ENCODE results near the gene ERG28.
"Not testable (repeated sequence)": the region's sequence is repeated elsewhere in the genome, so short reads cannot be mapped to it uniquely, and the experiment has no call there.

ERG28 gene

DNA sequence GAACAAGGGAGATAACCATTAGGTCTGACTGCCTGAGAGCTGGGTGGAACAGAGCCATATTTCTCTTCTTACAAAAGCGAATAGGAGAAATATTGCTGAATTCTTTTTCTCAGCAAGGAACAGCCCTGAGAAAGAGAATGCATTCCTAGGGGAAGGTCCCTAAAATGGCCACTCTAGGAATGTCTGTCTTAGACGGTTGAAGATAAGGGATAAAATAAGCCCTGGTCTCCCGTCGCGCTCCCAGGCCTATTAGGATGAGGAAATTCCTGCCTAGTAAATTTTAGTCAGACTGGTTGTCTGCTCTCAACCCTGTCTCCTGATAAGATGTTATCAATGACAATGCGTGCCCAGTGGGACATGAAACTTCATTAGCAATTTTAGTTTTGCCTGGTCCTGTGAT lies 34.3 kb upstream of the ERG28 start:
- not testable (repeated sequence) for H3K9ac ChIP-seq (ENCODE audit: low read length); H3K4me3 ChIP-seq (ENCODE audit: low read depth, low read length); H3K4me1 ChIP-seq (ENCODE audit: control insufficient read depth, insufficient read depth, low read length); H3K27me3 ChIP-seq (ENCODE audit: control insufficient read depth, insufficient read depth, low read length); H3K27ac ChIP-seq (ENCODE audit: low read depth, low read length)
- Histone ChIP-seq H3K9me3 (ENCODE audit: control insufficient read depth, insufficient read depth, low read depth, low read length) (peaks cover 11% of the 10 kb centered on the region), H3K36me3 (ENCODE audit: control insufficient read depth, insufficient read depth, low read length) (peaks cover 63% of the 10 kb centered on the region)

DNA sequence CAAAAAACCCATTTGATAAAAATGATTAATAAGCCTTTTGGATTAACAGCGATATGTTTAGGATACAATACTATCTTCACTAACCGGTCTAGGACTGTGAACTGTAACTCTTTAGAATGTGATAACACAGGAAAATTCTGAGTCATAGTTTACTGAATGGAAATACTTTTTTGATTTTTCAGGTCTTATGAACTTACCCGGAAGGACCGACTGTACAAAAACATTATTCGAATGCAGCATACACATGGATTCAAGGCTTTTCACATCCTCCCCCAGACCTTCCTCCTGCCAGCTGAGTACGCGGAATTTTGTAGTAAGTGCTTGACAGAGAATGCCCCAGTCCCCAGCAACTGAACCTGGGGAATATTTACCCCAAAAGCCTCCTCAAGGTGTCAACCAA lies 29.3 kb upstream of the ERG28 start:
- Histone ChIP-seq H3K4me1 (ENCODE audit: control insufficient read depth, insufficient read depth, low read length) (no peaks in the 10 kb centered on the region), H3K4me3 (ENCODE audit: low read depth, low read length) (no peak overlapping the region), H3K9me3 (ENCODE audit: control insufficient read depth, insufficient read depth, low read depth, low read length) (peaks cover 8% of the 10 kb centered on the region), H3K27ac (ENCODE audit: low read depth, low read length) (no peak overlapping the region), H3K36me3 (ENCODE audit: control insufficient read depth, insufficient read depth, low read length) (peaks cover 52% of the 10 kb centered on the region), H3K9ac (ENCODE audit: low read length) (no peak overlapping the region), H3K27me3 (ENCODE audit: control insufficient read depth, insufficient read depth, low read length) (no peaks in the 10 kb centered on the region)

DNA sequence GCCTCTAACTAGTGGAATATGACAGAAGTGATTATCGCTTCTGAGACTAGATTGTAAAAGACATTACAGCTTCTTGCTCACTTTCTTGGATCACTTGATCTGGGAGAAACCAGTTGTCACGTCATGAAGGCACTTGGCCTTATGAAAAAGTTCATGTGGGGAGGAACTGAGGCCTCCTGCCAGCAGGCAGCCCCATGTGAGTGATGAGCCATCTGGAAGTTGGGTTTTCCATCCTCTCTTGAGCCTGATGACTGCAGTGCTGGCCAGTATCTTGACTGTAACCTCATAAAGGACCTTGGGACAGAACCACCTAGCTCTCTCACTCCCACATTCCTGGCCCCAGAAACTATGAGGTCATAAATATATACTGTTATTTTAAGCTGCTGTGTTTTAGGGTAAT lies 28.3 kb upstream of the ERG28 start:
- Histone ChIP-seq H3K27ac (ENCODE audit: low read depth, low read length) (no peak overlapping the region), H3K9ac (ENCODE audit: low read length) (no peak overlapping the region), H3K27me3 (ENCODE audit: control insufficient read depth, insufficient read depth, low read length) (no peaks in the 10 kb centered on the region), H3K4me1 (ENCODE audit: control insufficient read depth, insufficient read depth, low read length) (no peaks in the 10 kb centered on the region), H3K9me3 (ENCODE audit: control insufficient read depth, insufficient read depth, low read depth, low read length) (peaks cover 2% of the 10 kb centered on the region; the same call in 1 of the 2 replicates), H3K4me3 (ENCODE audit: low read depth, low read length) (no peak overlapping the region), H3K36me3 (ENCODE audit: control insufficient read depth, insufficient read depth, low read length) (peaks cover 49% of the 10 kb centered on the region)

DNA sequence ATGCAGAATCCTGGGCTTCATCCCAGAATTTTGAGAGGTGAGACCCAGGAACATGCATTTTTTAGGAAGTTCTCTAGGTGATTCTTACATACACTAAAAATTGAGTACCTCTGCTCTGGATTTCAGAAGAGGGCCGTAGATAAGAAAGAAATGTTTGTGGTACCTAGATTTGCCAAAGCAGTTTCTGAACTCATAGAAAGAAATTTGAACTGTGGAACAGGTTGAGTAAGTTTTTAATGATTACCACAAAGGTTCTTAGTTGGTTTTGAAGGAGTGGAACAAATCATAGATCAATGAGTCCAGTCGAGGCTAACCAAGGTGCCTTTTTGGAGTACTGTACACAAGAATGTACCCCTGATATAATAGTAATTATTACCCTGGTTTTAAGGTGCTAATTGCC lies 25.2 kb upstream of the ERG28 start:
- no peak overlapping the region for H3K27ac ChIP-seq (ENCODE audit: low read depth, low read length)
- no peak overlapping the region for H3K9ac ChIP-seq (ENCODE audit: low read length)
- peaks cover 43% of the 10 kb centered on the region for H3K36me3 ChIP-seq (ENCODE audit: control insufficient read depth, insufficient read depth, low read length)
- H3K4me3 ChIP-seq (ENCODE audit: low read depth, low read length): no peak overlapping the region
- no peaks in the 10 kb centered on the region for H3K9me3 ChIP-seq (ENCODE audit: control insufficient read depth, insufficient read depth, low read depth, low read length)
- no peaks in the 10 kb centered on the region for H3K27me3 ChIP-seq (ENCODE audit: control insufficient read depth, insufficient read depth, low read length)
- no peaks in the 10 kb centered on the region for H3K4me1 ChIP-seq (ENCODE audit: control insufficient read depth, insufficient read depth, low read length)

DNA sequence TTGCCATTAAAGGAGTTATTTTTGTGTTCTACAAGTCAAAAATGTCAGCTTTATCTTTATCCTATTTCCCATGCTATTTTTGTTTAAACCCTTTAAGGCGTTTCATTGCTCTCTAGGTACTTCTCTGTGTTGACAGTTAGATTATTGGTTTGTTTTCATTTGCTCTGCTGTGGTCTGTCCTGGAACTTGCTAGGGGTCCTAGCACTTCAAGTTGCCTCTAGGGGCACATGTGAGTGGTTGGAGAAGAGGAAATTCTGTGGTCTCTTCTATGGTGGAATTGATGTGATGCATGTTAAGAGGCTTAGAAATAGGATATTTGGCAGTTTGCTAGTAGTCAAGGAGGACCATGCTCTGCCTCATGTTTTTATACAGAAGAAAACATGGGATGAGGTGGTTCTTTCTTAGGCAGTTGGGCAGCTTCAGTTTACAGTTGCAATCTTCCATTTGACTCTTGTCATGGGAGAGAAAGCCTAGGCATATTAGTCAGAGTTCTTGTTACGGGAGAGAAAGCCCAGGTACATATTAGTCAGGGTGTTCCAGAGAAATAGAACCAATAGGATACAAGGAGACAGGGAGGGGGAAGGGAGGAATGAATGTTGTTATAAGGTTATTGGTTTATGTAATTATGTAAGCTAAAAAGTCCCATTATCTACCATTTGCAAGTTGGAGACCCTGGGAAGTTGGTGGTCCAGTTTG lies 14.7 kb upstream of the ERG28 start:
- H3K4me3 ChIP-seq (ENCODE audit: low read depth, low read length): no peak overlapping the region
- H3K27ac ChIP-seq (ENCODE audit: low read depth, low read length): no peak overlapping the region
- peaks cover 6% of the 10 kb centered on the region for H3K36me3 ChIP-seq (ENCODE audit: control insufficient read depth, insufficient read depth, low read length)

DNA sequence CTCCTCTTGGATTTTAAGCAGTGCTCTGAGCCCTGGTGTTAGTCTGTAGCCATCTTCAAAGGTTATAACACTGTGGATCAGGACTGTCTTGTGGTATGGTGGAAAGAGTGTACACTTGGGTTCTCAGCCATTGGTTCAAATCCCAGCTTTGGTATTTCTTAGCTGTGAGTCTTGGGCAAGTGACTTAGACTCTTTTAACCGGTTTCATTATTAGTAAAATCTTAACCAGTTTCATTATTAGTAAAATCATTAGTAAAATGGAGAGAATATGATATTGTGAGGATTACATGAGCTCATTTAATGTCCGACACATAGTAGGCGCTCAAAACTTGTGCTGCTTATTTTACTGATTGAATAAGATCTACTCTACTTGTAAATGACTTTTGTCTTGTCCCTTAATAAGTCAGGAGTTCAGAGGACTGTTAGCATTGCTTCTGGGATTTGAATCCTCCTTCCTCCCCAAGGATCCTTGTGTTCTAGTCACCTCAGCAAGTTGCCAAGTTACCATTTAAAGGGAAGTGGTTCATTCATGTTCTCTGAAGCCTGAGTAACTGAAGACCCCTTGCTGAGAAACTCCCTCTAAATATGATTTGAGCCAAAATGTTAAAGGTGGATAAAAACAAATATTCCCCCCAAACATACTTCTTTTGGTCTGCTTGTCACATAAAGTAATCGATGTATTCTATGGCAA lies 12.8 kb upstream of the ERG28 start:
- Histone ChIP-seq H3K27me3 (ENCODE audit: control insufficient read depth, insufficient read depth, low read length) (no peaks in the 10 kb centered on the region), H3K4me3 (ENCODE audit: low read depth, low read length) (no peak overlapping the region), H3K36me3 (ENCODE audit: control insufficient read depth, insufficient read depth, low read length) (peaks cover 24% of the 10 kb centered on the region), H3K9ac (ENCODE audit: low read length) (no peak overlapping the region), H3K4me1 (ENCODE audit: control insufficient read depth, insufficient read depth, low read length) (no peaks in the 10 kb centered on the region), H3K9me3 (ENCODE audit: control insufficient read depth, insufficient read depth, low read depth, low read length) (no peaks in the 10 kb centered on the region), H3K27ac (ENCODE audit: low read depth, low read length) (no peak overlapping the region)

More for the DNA sequence above, 14.7 kb upstream of the ERG28 start:
- H3K4me1 ChIP-seq (ENCODE audit: control insufficient read depth, insufficient read depth, low read length): no peaks in the 10 kb centered on the region
- H3K27me3 ChIP-seq (ENCODE audit: control insufficient read depth, insufficient read depth, low read length): no peaks in the 10 kb centered on the region
- no peak overlapping the region for H3K9ac ChIP-seq (ENCODE audit: low read length)
- H3K9me3 ChIP-seq (ENCODE audit: control insufficient read depth, insufficient read depth, low read depth, low read length): no peaks in the 10 kb centered on the region

DNA sequence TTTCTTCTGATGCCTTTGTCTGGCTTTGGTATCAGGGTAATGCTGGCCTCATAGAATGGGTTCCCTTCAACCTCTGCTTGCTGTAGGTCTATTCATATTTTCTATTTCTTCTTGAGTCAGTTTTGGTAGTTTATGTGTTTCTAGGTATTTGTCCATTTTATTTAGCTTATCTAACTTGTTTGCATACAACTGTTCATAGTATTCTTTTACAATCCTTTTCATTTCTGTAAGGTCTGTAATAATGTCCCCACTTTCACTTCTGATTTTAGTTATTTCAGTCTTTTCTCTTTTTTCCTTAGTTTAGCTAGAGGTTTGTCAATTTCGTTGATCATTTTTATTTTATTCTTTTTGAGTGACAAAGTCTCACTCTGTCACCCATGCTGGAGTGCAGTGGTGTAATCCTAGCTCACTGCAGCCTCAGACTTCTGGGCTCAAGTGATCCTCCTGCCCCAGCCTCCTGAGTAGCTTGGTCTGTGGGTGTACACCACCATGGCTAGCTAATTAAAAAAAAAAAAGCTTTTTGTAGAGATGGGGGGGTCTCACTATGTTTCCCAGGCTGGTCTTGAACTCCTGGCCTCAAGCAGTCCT lies 12.0 kb upstream of the ERG28 start:
- Histone ChIP-seq H3K9me3 (ENCODE audit: control insufficient read depth, insufficient read depth, low read depth, low read length) (no peaks in the 10 kb centered on the region), H3K9ac (ENCODE audit: low read length) (no peak overlapping the region), H3K4me1 (ENCODE audit: control insufficient read depth, insufficient read depth, low read length) (no peaks in the 10 kb centered on the region), H3K36me3 (ENCODE audit: control insufficient read depth, insufficient read depth, low read length) (peaks cover 22% of the 10 kb centered on the region), H3K4me3 (ENCODE audit: low read depth, low read length) (no peak overlapping the region), H3K27me3 (ENCODE audit: control insufficient read depth, insufficient read depth, low read length) (no peaks in the 10 kb centered on the region), H3K27ac (ENCODE audit: low read depth, low read length) (no peak overlapping the region)

DNA sequence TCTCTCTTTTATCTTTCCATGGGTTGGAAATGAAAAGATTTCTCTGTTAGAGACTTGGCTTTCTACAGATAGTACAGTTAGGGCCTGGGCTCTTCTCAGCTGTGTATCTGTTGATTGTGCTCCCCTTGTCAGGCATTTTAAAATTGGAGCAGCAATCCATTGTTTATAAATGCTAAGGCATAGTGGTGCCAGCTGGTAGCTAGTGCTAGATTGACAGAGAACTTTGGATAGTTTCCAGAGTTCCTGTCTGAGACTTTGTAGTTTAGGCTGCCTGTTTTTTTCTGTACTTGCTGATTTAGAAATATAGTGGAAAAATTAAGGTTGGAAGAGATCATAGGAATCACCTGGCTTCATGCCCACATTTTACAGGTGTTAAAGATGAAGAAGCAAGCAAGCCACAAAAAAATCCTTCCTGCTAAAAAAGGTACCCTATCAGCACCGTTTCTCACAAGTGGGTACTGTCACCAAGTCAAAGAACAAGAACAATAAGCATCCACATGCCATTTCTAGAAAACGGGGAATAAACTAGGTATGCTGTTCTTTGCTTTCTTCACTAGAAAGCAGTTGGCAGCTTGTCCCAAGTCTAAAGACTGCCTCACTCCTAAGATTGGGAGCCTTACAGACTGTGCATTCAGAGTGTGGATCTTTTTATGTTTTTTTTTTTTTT lies 6.6 kb upstream of the ERG28 start:
- H3K4me1 ChIP-seq (ENCODE audit: control insufficient read depth, insufficient read depth, low read length): peaks cover 3% of the 10 kb centered on the region; the same call in 1 of the 2 replicates
- H3K27ac ChIP-seq (ENCODE audit: low read depth, low read length): no peak overlapping the region
- H3K36me3 ChIP-seq (ENCODE audit: control insufficient read depth, insufficient read depth, low read length): peaks cover 34% of the 10 kb centered on the region

DNA sequence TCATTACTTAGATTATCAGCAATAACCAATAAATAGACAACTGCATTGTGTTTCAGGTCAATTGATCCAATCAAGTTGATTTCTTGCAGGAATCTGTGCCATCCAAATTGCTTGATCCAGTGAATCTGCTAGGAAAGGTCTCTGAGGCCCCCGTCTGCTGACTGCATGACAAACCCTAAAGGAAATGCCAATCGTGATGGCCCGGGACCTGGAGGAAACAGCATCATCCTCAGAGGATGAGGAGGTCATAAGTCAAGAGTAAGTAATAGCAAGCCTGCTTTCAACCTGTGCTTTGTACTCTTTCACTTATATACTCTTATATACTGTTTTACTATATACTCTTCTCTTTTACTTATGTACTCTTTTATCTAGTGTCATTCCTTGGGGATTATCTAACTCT lies 2.3 kb upstream of the ERG28 start:
- no peak overlapping the region for H3K27ac ChIP-seq (ENCODE audit: low read depth, low read length)
- peaks cover 6% of the 10 kb centered on the region for H3K4me1 ChIP-seq (ENCODE audit: control insufficient read depth, insufficient read depth, low read length)
- H3K27me3 ChIP-seq (ENCODE audit: control insufficient read depth, insufficient read depth, low read length): no peaks in the 10 kb centered on the region
- H3K9ac ChIP-seq (ENCODE audit: low read length): no peak overlapping the region
- peaks cover 17% of the 10 kb centered on the region for H3K36me3 ChIP-seq (ENCODE audit: control insufficient read depth, insufficient read depth, low read length)
- H3K4me3 ChIP-seq (ENCODE audit: low read depth, low read length): no peak overlapping the region
- H3K9me3 ChIP-seq (ENCODE audit: control insufficient read depth, insufficient read depth, low read depth, low read length): no peaks in the 10 kb centered on the region

More for the DNA sequence above, 6.6 kb upstream of the ERG28 start:
- H3K4me3 ChIP-seq (ENCODE audit: low read depth, low read length): no peak overlapping the region
- no peak overlapping the region for H3K9ac ChIP-seq (ENCODE audit: low read length)
- H3K9me3 ChIP-seq (ENCODE audit: control insufficient read depth, insufficient read depth, low read depth, low read length): no peaks in the 10 kb centered on the region
- no peaks in the 10 kb centered on the region for H3K27me3 ChIP-seq (ENCODE audit: control insufficient read depth, insufficient read depth, low read length)

DNA sequence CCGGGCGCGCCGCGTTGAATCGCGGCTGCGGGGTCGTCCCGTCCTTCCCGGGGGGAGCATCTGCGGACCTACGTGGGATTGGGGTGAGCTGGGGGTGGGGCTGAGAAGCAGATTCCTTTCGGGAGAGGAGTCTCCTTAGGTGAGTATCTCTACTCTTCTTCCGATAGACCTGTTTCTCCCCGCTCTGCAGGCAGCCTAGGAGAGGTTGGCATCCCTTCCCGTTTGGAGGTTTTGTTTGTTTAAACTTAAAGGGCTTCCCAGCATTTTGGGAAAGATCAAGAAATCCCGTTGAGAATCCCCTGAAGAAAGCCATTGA lies 781 bp upstream of the ERG28 start:
- H3K9me3 ChIP-seq (ENCODE audit: control insufficient read depth, insufficient read depth, low read depth, low read length): no peaks in the 10 kb centered on the region
- H3K27me3 ChIP-seq (ENCODE audit: control insufficient read depth, insufficient read depth, low read length): no peaks in the 10 kb centered on the region
- peak overlapping the region; percentile 26; the same call in 1 of the 2 replicates for H3K27ac ChIP-seq (ENCODE audit: low read depth, low read length)
- peak overlapping the region; percentile 88 for H3K4me3 ChIP-seq (ENCODE audit: low read depth, low read length)
- H3K36me3 ChIP-seq (ENCODE audit: control insufficient read depth, insufficient read depth, low read length): peaks cover 28% of the 10 kb centered on the region
- peaks cover 6% of the 10 kb centered on the region for H3K4me1 ChIP-seq (ENCODE audit: control insufficient read depth, insufficient read depth, low read length)
- H3K9ac ChIP-seq (ENCODE audit: low read length): peak overlapping the region; percentile 59

DNA sequence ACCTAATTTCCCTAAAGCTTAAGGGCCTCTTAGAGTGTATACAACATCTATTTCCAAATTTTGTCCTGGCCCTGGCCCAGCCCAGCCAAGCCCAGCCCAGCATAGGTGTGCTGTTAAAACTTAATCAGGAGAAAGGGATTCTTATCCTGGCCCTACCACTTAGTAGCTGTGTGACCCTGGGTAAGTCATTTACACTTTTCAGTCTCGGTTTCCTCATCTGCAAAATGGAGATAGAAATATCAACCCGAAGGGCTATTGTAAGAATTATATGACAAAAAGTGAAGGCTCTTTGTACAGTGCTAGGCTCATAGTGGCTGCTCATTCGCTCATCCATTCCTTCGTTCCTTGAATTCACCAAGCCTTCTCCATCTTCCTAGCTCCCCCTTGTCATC lies 442 bp downstream of the ERG28 start:
- Histone ChIP-seq H3K27ac (ENCODE audit: low read depth, low read length) (no peak overlapping the region), H3K9ac (ENCODE audit: low read length) (peak overlapping the region; percentile 66), H3K4me3 (ENCODE audit: low read depth, low read length) (peak overlapping the region; percentile 88), H3K4me1 (ENCODE audit: control insufficient read depth, insufficient read depth, low read length) (peaks cover 6% of the 10 kb centered on the region), H3K27me3 (ENCODE audit: control insufficient read depth, insufficient read depth, low read length) (no peaks in the 10 kb centered on the region), H3K9me3 (ENCODE audit: control insufficient read depth, insufficient read depth, low read depth, low read length) (no peaks in the 10 kb centered on the region), H3K36me3 (ENCODE audit: control insufficient read depth, insufficient read depth, low read length) (peaks cover 37% of the 10 kb centered on the region)

Measured in HUES6 (cell line).